WTC11 (cell line): ENCODE data around the gene FAM110A. TPM values are rescaled to one million over a fixed set of nuclear protein-coding genes. Genes with fewer than 3 reads are reported as not detected.

Experiments
- ATAC-seq: fragments of 200-7000 bp; cut with Tn5 transposase; 2 replicates; pipeline ENCODE4 v1.10.0; 2021; ENCODE audit warnings: mild to moderate bottlenecking, moderate library complexity
- CTCF ChIA-PET: fragments of 300-600 bp; sonication (Branson Sonifier 250); formaldehyde crosslinking; loops from one replicate; lab custom pipeline; 2021; ENCODE audit warnings: antibody characterized with exemption; lab: Charles Lee
- POLR2A ChIA-PET: fragments of 350-600 bp; sonication (Branson Sonifier 250); formaldehyde crosslinking; loops from one replicate; lab custom pipeline; 2021; ENCODE audit warnings: antibody characterized with exemption; lab: Charles Lee
- DNase-seq: peaks from one replicate; pipeline ENCODE4 v3.0.0; 2021; ENCODE audit warnings: low spot score
- H3K27ac Mint-ChIP-seq: 2 replicates; pipeline ENCODE4 v1.8.0; 2021; ENCODE audit warnings: mixed read lengths
- H3K27me3 Mint-ChIP-seq: 2 replicates; pipeline ENCODE4 v1.8.0; 2021; ENCODE audit warnings: low read depth, mild to moderate bottlenecking, moderate library complexity, mixed read lengths
- H3K36me3 Mint-ChIP-seq: 2 replicates; pipeline ENCODE4 v1.8.0; 2021; ENCODE audit warnings: mixed read lengths
- H3K4me1 Mint-ChIP-seq: 2 replicates; pipeline ENCODE4 v1.8.0; 2022; ENCODE audit warnings: mixed read lengths
- H3K4me3 Mint-ChIP-seq: 2 replicates; pipeline ENCODE4 v1.8.0; 2021; ENCODE audit warnings: mild to moderate bottlenecking, moderate library complexity, mixed read lengths
- H3K9me3 Mint-ChIP-seq: 2 replicates; pipeline ENCODE4 v1.8.0; 2021; ENCODE audit warnings: mixed read lengths
- CREB1 ChIP-seq: sonication (generic); formaldehyde crosslinking; IDR thresholded peaks from 2 replicates; pipeline ENCODE4 v1.8.0; 2023; ENCODE audit warnings: mild to moderate bottlenecking, missing genetic modification reagents
- ETV6 ChIP-seq: sonication (generic); formaldehyde crosslinking; IDR thresholded peaks from 2 replicates; pipeline ENCODE4 v1.8.1; 2022; ENCODE audit warnings: mild to moderate bottlenecking, missing genetic modification reagents
- FOXJ3 ChIP-seq: sonication (generic); formaldehyde crosslinking; IDR thresholded peaks from 2 replicates; pipeline ENCODE4 v1.9.0; 2021; ENCODE audit warnings: missing genetic modification reagents, mild to moderate bottlenecking, borderline replicate concordance
- FOXK1 ChIP-seq: sonication (generic); formaldehyde crosslinking; IDR thresholded peaks from 2 replicates; pipeline ENCODE4 v1.8.0; 2022; ENCODE audit warnings: mild to moderate bottlenecking, moderate library complexity, missing genetic modification reagents
- GRHL2 ChIP-seq: fragments of 250-450 bp; sonication (Bioruptor Pico); IDR thresholded peaks from 2 replicates; pipeline ENCODE4 v1.8.0; 2022; ENCODE audit warnings: mild to moderate bottlenecking, moderate library complexity; ENCODE audit not compliant: insufficient replicate concordance, severe bottlenecking
- IRF2 ChIP-seq: sonication (generic); formaldehyde crosslinking; IDR thresholded peaks from 2 replicates; pipeline ENCODE4 v1.8.0; 2022; ENCODE audit warnings: low read depth, missing genetic modification reagents, borderline replicate concordance
- JAZF1 ChIP-seq: fragments of 250-450 bp; sonication (Bioruptor Pico); IDR thresholded peaks from 2 replicates; pipeline ENCODE4 v1.9.0; 2021; ENCODE audit warnings: moderate library complexity, mild to moderate bottlenecking, inconsistent platforms
- JUN ChIP-seq: sonication (generic); formaldehyde crosslinking; IDR thresholded peaks from 2 replicates; pipeline ENCODE4 v1.8.0; 2023; ENCODE audit warnings: mild to moderate bottlenecking, missing genetic modification reagents
- MXD4 ChIP-seq: fragments of 250-450 bp; sonication (Bioruptor Pico); IDR thresholded peaks from 2 replicates; pipeline ENCODE4 v1.8.0; 2021; ENCODE audit warnings: mild to moderate bottlenecking, moderate library complexity, borderline replicate concordance
- NFE2L1 ChIP-seq: sonication (generic); formaldehyde crosslinking; IDR thresholded peaks from 2 replicates; pipeline ENCODE4 v1.8.1; 2023; ENCODE audit warnings: missing genetic modification reagents
- NR2C2 ChIP-seq: sonication (generic); formaldehyde crosslinking; IDR thresholded peaks from 2 replicates; pipeline ENCODE4 v1.8.0; 2022; ENCODE audit warnings: mild to moderate bottlenecking, missing genetic modification reagents
- OVOL2 ChIP-seq: fragments of 250-450 bp; sonication (Bioruptor Pico); IDR thresholded peaks from 2 replicates; pipeline ENCODE4 v1.9.0; 2021; ENCODE audit warnings: mild to moderate bottlenecking, borderline replicate concordance
- SP1 ChIP-seq: sonication (generic); formaldehyde crosslinking; conservative IDR thresholded peaks from 2 replicates; pipeline ENCODE4 v1.8.1; 2022; ENCODE audit warnings: missing genetic modification reagents
- TCF7 ChIP-seq: sonication (generic); formaldehyde crosslinking; IDR thresholded peaks from 2 replicates; pipeline ENCODE4 v1.8.0; 2022; ENCODE audit warnings: mild to moderate bottlenecking, low read depth, missing genetic modification reagents, moderate library complexity
- ZNF219 ChIP-seq: sonication (generic); formaldehyde crosslinking; IDR thresholded peaks from 2 replicates; pipeline ENCODE4 v1.8.0; 2023; ENCODE audit warnings: missing genetic modification reagents, mild to moderate bottlenecking, borderline replicate concordance
- ZNF281 ChIP-seq: sonication (generic); formaldehyde crosslinking; IDR thresholded peaks from 2 replicates; pipeline ENCODE4 v1.8.0; 2023; ENCODE audit warnings: mild to moderate bottlenecking, missing genetic modification reagents
- ZNF317 ChIP-seq: sonication (generic); formaldehyde crosslinking; IDR thresholded peaks from 2 replicates; pipeline ENCODE4 v1.8.1; 2023; ENCODE audit warnings: low read depth, mild to moderate bottlenecking, moderate library complexity, missing genetic modification reagents, borderline replicate concordance
- total RNA-seq: library from RNA; stranded (reverse); gene quantifications from 3 replicates; pipeline ENCODE4 v1.2.3, GENCODE V29; 2021
- TF ChIP-seq, protein P1 (sequence below): sonication (generic); formaldehyde crosslinking; IDR thresholded peaks from 2 replicates; pipeline ENCODE4 v1.8.0; 2022; ENCODE audit warnings: mild to moderate bottlenecking, missing genetic modification reagents
- TF ChIP-seq, protein P2 (sequence below): fragments of 250-450 bp; sonication (Bioruptor Pico); conservative IDR thresholded peaks from 2 replicates; pipeline ENCODE4 v1.9.0; 2021; ENCODE audit warnings: mild to moderate bottlenecking
- TF ChIP-seq, protein P3 (sequence below): fragments of 250-450 bp; sonication (Bioruptor Pico); IDR thresholded peaks from 2 replicates; pipeline ENCODE4 v1.9.0; 2021; ENCODE audit warnings: moderate library complexity, mild to moderate bottlenecking, inconsistent platforms, borderline replicate concordance

FAM110A gene
- total RNA-seq, 1 experiment from 2014 or later, result 18.8 TPM

- no peaks in the 10 kb centered on the region for H3K36me3 Mint-ChIP-seq
- CTCF ChIA-PET, result no interaction called here
- ATAC-seq, result no peak
- no peak for DNase-seq
- no peaks in the 10 kb centered on the region for H3K9me3 Mint-ChIP-seq
- H3K27me3 Mint-ChIP-seq, result peaks cover 2% of the 10 kb centered on the region; the same call in 1 of the 2 replicates
- POLR2A ChIA-PET, result no interaction called here
- H3K4me3 Mint-ChIP-seq, result no peak overlapping the region
- TF ChIP-seq ZNF317 (no peak), JUN (CRISPR knock-in tag) (no peak), NR2C2 (CRISPR knock-in tag) (no peak), IRF2 (CRISPR knock-in tag) (no peak), CREB1 (CRISPR knock-in tag) (no peak), FOXK1 (no peak), ETV6 (CRISPR knock-in tag) (no peak)
- TF ChIP-seq, protein P1, sequence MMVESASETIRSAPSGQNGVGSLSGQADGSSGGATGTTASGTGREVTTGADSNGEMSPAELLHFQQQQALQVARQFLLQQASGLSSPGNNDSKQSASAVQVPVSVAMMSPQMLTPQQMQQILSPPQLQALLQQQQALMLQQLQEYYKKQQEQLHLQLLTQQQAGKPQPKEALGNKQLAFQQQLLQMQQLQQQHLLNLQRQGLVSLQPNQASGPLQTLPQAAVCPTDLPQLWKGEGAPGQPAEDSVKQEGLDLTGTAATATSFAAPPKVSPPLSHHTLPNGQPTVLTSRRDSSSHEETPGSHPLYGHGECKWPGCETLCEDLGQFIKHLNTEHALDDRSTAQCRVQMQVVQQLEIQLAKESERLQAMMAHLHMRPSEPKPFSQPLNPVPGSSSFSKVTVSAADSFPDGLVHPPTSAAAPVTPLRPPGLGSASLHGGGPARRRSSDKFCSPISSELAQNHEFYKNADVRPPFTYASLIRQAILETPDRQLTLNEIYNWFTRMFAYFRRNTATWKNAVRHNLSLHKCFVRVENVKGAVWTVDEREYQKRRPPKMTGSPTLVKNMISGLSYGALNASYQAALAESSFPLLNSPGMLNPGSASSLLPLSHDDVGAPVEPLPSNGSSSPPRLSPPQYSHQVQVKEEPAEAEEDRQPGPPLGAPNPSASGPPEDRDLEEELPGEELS, result no peak
- H3K4me1 Mint-ChIP-seq, result peaks cover 8% of the 10 kb centered on the region
- no peak overlapping the region for H3K27ac Mint-ChIP-seq
Observed at GRCh38 chr20:821731-822065, 11.8 kb upstream of the FAM110A start.

DNA sequence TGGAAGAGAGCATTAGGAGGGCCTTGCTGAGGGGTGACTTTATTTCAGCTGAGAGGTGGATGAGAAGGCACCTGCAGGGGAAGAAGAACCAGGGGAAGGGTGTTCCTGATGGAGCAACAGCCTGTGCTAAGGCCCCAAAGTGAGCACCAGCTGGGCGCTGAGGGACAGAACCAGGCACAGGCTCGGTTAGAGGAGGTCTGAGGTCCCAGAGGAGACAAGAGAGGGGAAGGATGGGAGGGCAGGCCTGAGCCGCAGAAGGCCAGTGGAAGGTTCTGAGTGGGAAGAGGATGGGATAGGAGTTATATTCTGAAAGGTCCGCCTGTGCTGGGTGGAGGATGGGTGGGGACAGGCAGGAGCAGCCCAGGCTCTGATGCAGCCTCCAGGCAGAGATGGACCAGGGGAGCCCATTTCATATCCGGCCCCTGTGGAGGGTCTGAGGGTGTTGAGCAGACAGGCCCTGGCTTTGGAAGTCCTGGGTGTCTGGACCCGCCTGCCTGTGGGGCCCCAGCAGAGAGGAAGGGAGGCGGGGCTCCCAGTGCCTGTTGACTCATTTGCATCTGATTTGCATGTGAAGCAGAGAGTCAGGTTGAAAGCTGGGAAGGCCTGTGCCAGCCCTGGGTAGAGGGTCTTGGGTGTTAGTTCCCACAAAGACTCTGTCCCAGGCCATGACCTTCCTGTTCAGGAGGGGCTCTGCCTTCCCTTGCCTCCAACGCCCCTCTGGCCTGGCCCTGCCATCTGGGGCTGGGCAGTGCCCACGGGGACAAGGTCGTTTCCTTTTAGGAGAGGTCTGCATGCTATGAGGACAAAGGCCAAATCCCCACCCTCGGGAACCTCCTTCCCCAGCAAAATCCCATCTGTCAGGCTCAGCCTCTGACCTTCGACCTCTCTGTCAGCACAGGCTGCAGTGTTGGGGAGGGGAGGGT is 10.6 kb upstream of the FAM110A start:
- H3K27ac Mint-ChIP-seq, result peak overlapping the region; percentile 9; the same call in 1 of the 2 replicates
- POLR2A ChIA-PET, result interaction anchor here (0.7 kb wide), 1 partner anchor 360 kb away, joined by 5 read pairs; no protein-coding TSS in a partner anchor
- H3K36me3 Mint-ChIP-seq, result no peaks in the 10 kb centered on the region
- no peaks in the 10 kb centered on the region for H3K9me3 Mint-ChIP-seq
- ATAC-seq, result no peak
- TF ChIP-seq ZNF219 (CRISPR knock-in tag) (no peak), MXD4 (CRISPR knock-in tag) (no peak), NFE2L1 (CRISPR knock-in tag) (no peak), TCF7 (CRISPR knock-in tag) (no peak), FOXJ3 (CRISPR knock-in tag) (no peak), SP1 (CRISPR knock-in tag) (no peak), ZNF281 (CRISPR knock-in tag) (no peak), GRHL2 (CRISPR knock-in tag) (no peak), ZNF317 (no peak), JAZF1 (no peak), OVOL2 (CRISPR knock-in tag) (no peak)
- TF ChIP-seq, protein P2, sequence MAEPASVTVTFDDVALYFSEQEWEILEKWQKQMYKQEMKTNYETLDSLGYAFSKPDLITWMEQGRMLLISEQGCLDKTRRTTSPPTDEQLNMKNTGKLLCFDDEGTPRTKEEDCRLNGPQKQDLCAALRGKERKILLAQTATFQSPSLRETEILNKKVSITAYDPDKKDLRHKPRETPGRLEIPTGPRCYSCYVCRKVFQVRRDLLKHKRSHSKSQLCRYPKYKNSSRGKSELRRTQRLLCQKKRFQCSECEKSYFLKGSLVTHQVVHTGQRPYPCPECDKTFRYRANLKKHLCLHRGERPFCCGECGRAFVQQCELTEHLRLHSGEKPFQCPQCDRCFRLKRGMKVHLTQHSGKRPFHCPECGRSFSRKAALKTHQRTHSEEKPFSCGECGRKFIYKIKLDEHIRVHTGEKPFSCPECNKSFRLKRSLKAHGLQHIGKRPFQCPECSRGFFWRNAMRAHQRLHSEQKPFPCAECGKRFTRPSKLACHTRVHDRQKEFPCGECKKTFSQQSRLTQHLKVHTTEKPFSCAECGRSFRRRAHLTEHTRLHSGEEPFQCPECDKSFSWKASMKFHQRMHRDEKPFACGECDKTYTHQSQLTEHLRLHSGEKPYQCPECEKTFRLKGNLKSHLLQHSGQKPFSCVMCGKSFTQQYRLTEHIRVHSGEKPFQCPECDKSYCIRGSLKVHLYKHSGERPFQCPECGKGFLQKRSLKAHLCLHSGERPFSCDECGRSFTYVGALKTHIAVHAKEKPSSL (CRISPR knock-in tag), result no peak
- TF ChIP-seq, protein P3, sequence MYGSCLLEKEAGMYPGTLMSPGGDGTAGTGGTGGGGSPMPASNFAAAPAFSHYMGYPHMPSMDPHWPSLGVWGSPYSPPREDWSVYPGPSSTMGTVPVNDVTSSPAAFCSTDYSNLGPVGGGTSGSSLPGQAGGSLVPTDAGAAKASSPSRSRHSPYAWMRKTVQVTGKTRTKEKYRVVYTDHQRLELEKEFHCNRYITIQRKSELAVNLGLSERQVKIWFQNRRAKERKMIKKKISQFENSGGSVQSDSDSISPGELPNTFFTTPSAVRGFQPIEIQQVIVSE (CRISPR knock-in tag), result no peak
- H3K27me3 Mint-ChIP-seq, result peaks cover 2% of the 10 kb centered on the region; the same call in 1 of the 2 replicates
- CTCF ChIA-PET, result no interaction called here
- DNase-seq, result no peak
- H3K4me3 Mint-ChIP-seq, result no peak overlapping the region
- peaks cover 11% of the 10 kb centered on the region for H3K4me1 Mint-ChIP-seq
